Activated CD4-positive, alpha-beta T cell treated with anti-CD3 and anti-CD28 coated beads, Interleukin-2, amount 10 ng/mL, durations not matched to agents 7 days and 5 days (primary cell): Measurements from ENCODE around the gene KRTAP10-7. TPM values are rescaled to one million over a fixed set of nuclear protein-coding genes. Genes with fewer than 3 reads are reported as not detected.
"Not testable (repeated sequence)": the region's sequence is repeated elsewhere in the genome, so short reads cannot be mapped to it uniquely, and the experiment has no call there.

Experiments used
- CTCF ChIA-PET: fragments of 350-600 bp; sonication (Branson Sonifier 250); formaldehyde crosslinking; loops from one replicate; lab custom pipeline; 2021; ENCODE audit warnings: antibody characterized with exemption; lab: Charles Lee
- POLR2A ChIA-PET: fragments of 350-600 bp; sonication (Branson Sonifier 250); formaldehyde crosslinking; loops from one replicate; lab custom pipeline; 2021; ENCODE audit warnings: antibody characterized with exemption; lab: Charles Lee
- DNase-seq: peaks from one replicate; pipeline ENCODE4 v3.0.0-alpha.2; 2020
- H3K27ac Mint-ChIP-seq: one replicate; pipeline ENCODE4 v1.8.0; 2021; ENCODE audit warnings: mild to moderate bottlenecking, moderate library complexity, mixed read lengths
- H3K27me3 Mint-ChIP-seq: one replicate; pipeline ENCODE4 v1.8.0; 2021; ENCODE audit warnings: mixed read lengths
- H3K36me3 Mint-ChIP-seq: one replicate; pipeline ENCODE4 v1.8.0; 2021; ENCODE audit warnings: low read depth, mixed read lengths
- H3K4me1 Mint-ChIP-seq: one replicate; pipeline ENCODE4 v1.8.0; 2021; ENCODE audit warnings: mixed read lengths
- H3K4me3 Mint-ChIP-seq: one replicate; pipeline ENCODE4 v1.8.0; 2021; ENCODE audit warnings: mild to moderate bottlenecking, moderate library complexity, mixed read lengths
- H3K9me3 Mint-ChIP-seq: one replicate; pipeline ENCODE4 v1.8.0; 2021; ENCODE audit warnings: mixed read lengths
- total RNA-seq, 2 experiments: library from RNA; stranded (reverse); gene quantifications; one replicate each; pipeline ENCODE4 v1.2.3, GENCODE V29; 2021

Gene KRTAP10-7
- total RNA-seq, 2 experiments from 2014 or later: not detected

DNA sequence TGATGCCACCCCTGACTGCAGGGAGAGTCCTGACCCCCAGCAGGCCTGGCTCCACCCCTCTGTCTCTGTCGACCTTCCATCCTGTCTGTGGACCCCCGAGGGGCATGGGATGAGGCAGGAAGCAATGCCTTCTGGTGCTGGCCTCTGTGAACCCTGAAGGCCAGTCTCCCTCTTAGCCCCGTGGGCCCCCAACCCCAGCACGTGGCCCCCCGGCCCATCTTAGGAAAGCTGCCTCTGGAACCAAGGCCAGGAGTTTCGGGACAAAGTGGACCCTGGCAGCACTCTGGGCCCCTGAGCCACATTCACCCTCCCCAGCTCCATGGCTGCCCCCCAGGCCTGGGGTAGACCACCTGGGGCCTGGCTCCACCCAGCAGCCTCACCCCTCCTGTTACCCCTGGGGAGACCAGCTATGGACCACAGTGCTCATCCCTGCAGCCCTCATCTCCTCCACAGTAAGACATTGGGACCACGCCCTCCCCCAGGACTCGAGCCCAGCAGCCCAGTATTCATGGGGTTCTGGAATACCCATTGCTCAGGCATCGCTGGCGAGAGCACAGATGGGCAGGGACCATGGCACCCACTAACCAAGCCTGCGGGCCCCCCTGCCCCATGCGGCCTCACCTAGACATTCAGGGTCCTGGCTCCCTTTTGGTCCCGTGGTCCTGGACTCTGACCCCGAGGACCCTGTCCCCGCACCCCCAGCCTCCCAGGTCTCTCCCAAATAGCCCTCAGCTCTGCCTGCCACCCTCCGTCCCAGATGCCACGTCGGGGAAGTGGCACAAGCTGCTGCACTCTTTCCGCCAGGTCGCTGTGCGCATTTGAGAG is 38.3 kb downstream of the KRTAP10-7 start:
- H3K36me3 Mint-ChIP-seq, CTCF ChIA-PET, DNase-seq, H3K27ac Mint-ChIP-seq, POLR2A ChIA-PET, H3K4me1 Mint-ChIP-seq, H3K4me3 Mint-ChIP-seq: not testable (repeated sequence)
- Mint-ChIP-seq H3K9me3 (peaks cover 22% of the 10 kb centered on the region), H3K27me3 (peaks cover 10% of the 10 kb centered on the region)

DNA sequence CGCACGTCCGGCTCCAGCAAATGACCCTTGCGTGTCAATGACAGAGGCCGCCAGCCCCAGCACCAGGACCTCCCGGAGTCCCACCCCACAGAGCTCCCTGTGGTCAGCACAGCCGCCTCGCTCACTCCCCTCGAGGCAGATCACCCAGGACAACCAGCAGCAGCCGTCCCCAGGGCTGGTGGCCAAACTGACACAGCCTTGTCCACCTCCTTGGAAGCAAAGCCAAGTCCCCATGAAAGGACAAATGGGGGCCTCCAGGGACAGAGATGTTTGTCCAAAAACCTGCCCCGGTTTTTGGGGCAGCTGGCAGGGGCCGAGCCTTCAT is 38.9 kb downstream of the KRTAP10-7 start:
- Mint-ChIP-seq H3K27me3 (peaks cover 7% of the 10 kb centered on the region), H3K27ac (no peak overlapping the region), H3K4me1 (no peaks in the 10 kb centered on the region), H3K4me3 (no peak overlapping the region), H3K36me3 (peaks cover 4% of the 10 kb centered on the region), H3K9me3 (peaks cover 28% of the 10 kb centered on the region)
- ChIA-PET POLR2A (no interaction called here), CTCF (no interaction called here)
- DNase-seq: no peak

DNA sequence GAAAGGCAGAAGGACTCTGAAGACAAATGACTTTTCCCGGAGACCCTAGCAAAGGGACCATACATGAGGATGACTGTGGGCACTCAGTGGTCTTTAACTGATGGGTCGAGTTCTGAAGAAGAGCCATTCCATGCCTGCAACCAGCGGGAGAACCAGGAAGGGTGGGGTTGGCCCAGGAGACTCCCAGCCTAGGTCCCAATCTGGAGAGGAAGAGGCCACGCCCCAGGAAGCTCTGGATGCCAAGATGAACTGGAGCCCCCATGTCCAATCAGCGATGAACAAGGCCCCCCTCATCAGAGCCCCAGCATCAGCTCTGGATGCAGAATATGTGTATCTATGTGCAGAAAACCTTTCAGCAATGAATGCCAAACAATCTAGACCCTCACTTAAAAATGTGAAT is 40.4 kb downstream of the KRTAP10-7 start:
- H3K27ac Mint-ChIP-seq: no peak overlapping the region
- POLR2A ChIA-PET: no interaction called here
- H3K9me3 Mint-ChIP-seq: peaks cover 33% of the 10 kb centered on the region
- no peak overlapping the region for H3K4me3 Mint-ChIP-seq
- DNase-seq: no peak
- no peaks in the 10 kb centered on the region for H3K4me1 Mint-ChIP-seq
- CTCF ChIA-PET: no interaction called here
- H3K27me3 Mint-ChIP-seq: peaks cover 2% of the 10 kb centered on the region
- H3K36me3 Mint-ChIP-seq: peaks cover 8% of the 10 kb centered on the region

DNA sequence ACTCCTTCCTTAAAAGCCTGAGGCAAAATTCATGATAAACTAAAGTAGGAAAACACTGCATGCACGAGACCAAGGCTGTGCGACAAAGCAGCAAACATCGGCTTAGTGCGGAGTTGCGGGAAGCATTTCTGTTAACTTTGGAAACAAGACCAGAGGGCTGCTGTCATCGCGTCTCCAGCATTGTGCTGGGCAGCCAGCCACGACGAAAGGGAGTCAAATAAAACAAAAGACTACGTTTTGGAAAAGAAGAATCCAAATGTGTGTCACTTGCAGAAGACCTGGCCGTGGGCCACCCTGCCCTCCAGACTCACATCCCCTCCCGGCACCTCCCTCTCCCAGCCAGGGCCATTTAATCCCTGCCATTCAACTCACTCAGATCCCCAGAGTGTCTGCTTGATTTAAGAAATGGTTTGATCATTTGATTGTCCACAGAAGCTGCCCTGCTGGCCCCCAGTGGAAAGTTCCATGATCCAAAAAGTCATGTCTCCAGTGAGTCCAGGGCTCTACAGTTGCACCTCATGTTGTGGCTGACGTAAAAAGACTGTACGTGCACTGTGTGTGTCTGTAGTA is 43.4 kb downstream of the KRTAP10-7 start:
- Mint-ChIP-seq H3K27ac (no peak overlapping the region), H3K4me3 (no peak overlapping the region), H3K4me1 (no peaks in the 10 kb centered on the region), H3K36me3 (peaks cover 8% of the 10 kb centered on the region), H3K9me3 (peaks cover 33% of the 10 kb centered on the region), H3K27me3 (peaks cover 2% of the 10 kb centered on the region)
- CTCF ChIA-PET: no interaction called here
- no peak for DNase-seq
- POLR2A ChIA-PET: no interaction called here

DNA sequence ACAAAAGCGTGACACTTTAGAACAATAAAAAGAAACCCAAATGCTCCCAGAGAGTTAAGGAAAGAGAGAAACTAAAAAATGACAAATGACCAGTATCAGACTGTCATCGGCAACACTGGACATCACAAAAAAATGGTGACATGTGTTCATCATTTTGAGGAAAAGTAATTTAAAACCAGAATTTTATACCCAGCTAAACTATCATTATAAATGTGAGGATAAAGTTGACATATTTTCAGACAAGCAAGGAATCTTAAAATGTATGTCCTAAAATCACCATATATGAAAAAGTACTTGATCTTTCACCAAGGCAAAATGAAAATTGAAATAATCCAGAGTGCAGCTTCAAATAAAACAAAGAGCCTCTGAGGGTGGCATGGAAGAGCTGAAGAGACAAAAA is 44.5 kb downstream of the KRTAP10-7 start:
- peaks cover 8% of the 10 kb centered on the region for H3K36me3 Mint-ChIP-seq
- no peak for DNase-seq
- ChIA-PET CTCF (interaction anchor here (0.7 kb wide), 1 partner anchor 40 kb away, joined by 3 read pairs; no protein-coding TSS in a partner anchor), POLR2A (no interaction called here)
- peaks cover 33% of the 10 kb centered on the region for H3K9me3 Mint-ChIP-seq
- H3K4me1 Mint-ChIP-seq: no peaks in the 10 kb centered on the region
- H3K27me3 Mint-ChIP-seq: peaks cover 2% of the 10 kb centered on the region
- no peak overlapping the region for H3K27ac Mint-ChIP-seq
- no peak overlapping the region for H3K4me3 Mint-ChIP-seq

DNA sequence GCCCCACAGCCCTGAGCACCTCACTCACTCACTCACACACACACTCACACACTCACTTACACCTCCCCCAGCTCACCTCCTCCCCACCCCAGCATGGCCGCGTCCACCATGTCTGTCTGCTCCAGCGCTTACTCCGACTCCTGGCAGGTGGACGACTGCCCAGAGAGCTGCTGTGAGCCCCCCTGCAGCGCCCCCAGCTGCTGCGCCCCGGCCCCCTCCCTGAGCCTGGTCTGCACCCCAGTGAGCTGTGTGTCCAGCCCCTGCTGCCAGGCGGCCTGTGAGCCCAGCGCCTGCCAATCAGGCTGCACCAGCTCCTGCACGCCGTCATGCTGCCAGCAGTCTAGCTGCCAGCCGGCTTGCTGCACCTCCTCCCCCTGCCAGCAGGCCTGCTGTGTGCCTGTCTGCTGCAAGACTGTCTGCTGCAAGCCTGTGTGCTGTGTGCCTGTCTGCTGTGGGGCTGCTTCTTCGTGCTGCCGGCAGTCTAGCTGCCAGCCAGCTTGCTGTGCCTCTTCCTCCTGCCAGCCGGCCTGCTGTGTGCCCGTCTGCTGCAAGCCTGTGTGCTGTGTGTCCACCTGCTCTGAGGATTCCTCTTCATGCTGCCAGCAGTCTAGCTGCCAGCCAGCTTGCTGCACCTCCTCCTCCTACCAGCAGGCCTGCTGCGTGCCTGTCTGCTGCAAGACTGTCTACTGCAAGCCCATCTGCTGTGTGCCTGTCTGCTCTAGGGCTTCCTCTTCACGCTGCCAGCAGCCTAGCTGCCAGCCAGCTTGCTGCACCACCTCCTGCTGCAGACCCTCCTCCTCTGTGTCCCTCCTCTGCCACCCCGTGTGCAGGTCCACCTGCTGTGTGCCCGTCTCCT is 46.2 kb downstream of the KRTAP10-7 start, which contains the start of gene KRTAP10-11:
Gene KRTAP10-11, plus strand, starts transcription at position 49 of the 856 bp plus-strand sequence. Its CDS starts 45 bp downstream, at position 94.
- H3K36me3 Mint-ChIP-seq, H3K27me3 Mint-ChIP-seq, POLR2A ChIA-PET, DNase-seq, H3K27ac Mint-ChIP-seq, H3K4me3 Mint-ChIP-seq, H3K4me1 Mint-ChIP-seq: not testable (repeated sequence)
- peaks cover 26% of the 10 kb centered on the region for H3K9me3 Mint-ChIP-seq
- CTCF ChIA-PET: interaction anchor here (1.8 kb wide), 1 partner anchor 9 kb away, joined by 5 read pairs; the partner anchor contains the start of gene KRTAP12-4

DNA sequence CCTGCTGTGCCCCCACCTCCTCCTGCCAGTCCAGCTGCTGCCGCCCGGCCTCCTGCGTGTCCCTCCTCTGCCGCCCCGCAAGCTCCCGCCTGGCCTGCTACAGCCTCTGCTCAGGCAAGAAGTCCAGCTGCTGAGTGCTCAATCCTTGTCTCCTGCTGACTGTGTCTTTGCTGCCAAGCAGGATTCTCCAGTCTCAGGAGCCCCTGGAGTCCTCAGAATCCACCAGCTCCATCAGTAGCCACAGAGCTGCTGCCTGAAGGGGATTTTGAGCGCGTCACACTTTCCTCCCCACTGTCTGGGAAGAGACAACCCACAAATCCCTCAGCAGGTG is 46.8 kb downstream of the KRTAP10-7 start:
- CTCF ChIA-PET: interaction anchor here (1.4 to 1.8 kb wide), 2 partner anchors 8 to 10 kb away, joined by 3 to 5 read pairs; partner anchors contain the start of genes KRTAP12-3 and KRTAP12-4
- H3K27ac Mint-ChIP-seq: no peak overlapping the region

DNA sequence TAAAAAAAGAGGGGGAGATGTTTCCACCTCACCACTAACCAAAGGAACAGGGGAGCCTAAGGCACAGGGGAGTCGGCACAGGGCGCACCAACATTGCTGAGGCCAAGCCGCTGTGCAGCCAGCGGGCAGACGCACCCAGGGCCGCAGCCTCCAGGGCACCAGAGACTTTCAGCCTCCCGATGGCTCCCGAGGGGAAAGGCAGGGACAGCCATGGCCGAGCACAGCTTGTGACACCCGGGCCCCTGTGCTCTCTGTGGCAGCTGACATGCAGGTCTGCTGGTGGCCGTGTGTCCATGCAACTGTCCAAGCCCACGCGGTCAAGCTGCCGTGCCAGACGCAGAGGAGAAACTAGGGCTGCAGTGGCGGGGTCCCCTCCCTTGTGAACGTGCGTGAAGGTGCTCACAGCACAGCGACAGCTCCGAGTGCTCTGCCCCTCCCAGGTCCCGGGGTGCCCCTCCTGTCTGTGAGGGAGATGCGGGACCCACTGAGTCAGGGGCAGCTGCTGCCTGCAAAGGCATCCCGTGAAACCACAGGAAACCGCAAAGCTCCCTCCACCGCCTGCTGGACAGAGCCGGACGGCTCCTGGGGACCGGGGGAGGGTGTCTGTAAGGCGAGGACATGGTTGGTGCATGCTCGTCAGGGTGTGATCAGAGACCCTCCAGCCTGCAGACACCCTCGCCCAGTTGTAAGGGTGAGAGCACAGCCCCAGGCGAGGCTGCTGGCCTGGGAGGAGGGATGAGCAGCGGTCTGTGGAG is 48.3 kb downstream of the KRTAP10-7 start:
- CTCF ChIA-PET: interaction anchor here (1.4 kb wide), 1 partner anchor 9 kb away, joined by 3 read pairs; the partner anchor contains the start of gene KRTAP12-3
- DNase-seq: no peak
- Mint-ChIP-seq H3K4me3 (no peak overlapping the region), H3K4me1 (peaks cover 4% of the 10 kb centered on the region), H3K36me3 (peaks cover 12% of the 10 kb centered on the region), H3K9me3 (peaks cover 23% of the 10 kb centered on the region), H3K27ac (no peak overlapping the region), H3K27me3 (no peaks in the 10 kb centered on the region)
- POLR2A ChIA-PET: no interaction called here

More for the DNA sequence above, 46.8 kb downstream of the KRTAP10-7 start:
- POLR2A ChIA-PET: no interaction called here
- Mint-ChIP-seq H3K4me1 (no peaks in the 10 kb centered on the region), H3K9me3 (peaks cover 23% of the 10 kb centered on the region), H3K36me3 (peaks cover 8% of the 10 kb centered on the region), H3K4me3 (no peak overlapping the region), H3K27me3 (peaks cover 2% of the 10 kb centered on the region)
- DNase-seq: no peak

DNA sequence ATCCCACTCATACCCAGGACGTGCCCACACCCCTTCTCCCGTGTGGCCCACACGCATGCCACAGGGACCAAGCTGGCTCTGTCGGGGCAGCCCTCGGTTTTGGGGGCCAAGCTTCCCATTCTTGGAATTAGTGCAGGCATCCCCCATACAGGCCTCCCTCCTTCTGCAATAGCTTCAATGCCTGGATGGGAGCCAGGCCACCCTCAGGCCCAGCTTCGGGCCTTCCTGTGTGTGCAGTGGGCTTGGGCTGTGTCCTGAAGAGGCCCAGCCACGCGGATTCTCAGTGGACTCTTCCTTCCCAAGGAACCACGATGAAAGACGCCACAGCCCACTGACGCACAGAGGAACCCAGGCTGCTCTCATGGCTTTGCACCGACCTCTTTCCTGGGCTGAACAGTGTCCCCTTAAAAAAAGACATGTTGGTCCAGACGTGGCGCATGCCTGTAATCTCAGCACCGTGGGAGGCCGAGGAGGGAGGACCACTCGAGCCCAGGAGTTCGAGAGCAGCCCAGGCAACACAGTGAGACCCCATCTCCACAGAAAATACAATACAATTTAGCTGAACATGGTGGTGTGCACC is 49.2 kb downstream of the KRTAP10-7 start:
- CTCF ChIA-PET: no interaction called here
- POLR2A ChIA-PET: no interaction called here
- Mint-ChIP-seq H3K9me3 (peaks cover 19% of the 10 kb centered on the region), H3K4me3 (no peak overlapping the region), H3K36me3 (peaks cover 18% of the 10 kb centered on the region), H3K4me1 (peaks cover 12% of the 10 kb centered on the region), H3K27me3 (no peaks in the 10 kb centered on the region), H3K27ac (no peak overlapping the region)
- DNase-seq: no peak

DNA sequence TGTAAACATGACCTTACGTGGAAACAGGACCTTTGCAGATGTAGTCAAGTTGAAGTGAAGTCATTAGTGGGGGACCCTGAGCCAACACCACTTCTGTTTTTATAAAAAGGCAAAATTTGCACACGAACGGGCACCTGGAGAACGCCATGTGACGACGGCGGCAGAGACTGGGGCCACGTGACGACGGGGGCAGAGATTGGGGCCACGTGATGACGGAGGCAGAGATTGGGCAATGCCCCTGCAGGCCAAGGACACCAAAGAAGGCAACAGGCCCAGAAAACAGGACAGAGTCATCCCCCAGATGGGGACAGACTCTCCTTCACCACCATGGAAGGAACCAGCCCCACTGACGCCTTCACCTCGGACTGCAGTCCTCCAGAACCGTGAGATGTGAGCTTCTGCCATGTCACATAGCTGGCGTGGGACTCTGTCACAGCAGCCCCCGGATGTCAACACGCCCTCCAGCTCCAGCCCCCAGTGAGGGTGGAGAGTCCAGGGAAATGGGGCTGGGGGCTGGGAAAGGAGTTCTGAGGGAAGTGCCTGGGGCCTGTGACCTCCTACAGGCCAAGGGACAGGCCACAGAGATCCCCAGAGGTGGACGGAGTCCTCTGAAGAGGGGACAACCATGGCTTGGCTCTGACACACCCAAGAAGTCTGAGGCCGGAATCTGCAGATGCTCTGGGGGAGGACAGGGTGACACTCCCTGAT is 50.0 kb downstream of the KRTAP10-7 start:
- no peak for DNase-seq
- H3K27ac Mint-ChIP-seq: no peak overlapping the region
- POLR2A ChIA-PET: no interaction called here
- no peak overlapping the region for H3K4me3 Mint-ChIP-seq
- H3K36me3 Mint-ChIP-seq: peaks cover 19% of the 10 kb centered on the region
- H3K9me3 Mint-ChIP-seq: peaks cover 18% of the 10 kb centered on the region
- peaks cover 16% of the 10 kb centered on the region for H3K4me1 Mint-ChIP-seq
- H3K27me3 Mint-ChIP-seq: no peaks in the 10 kb centered on the region
- CTCF ChIA-PET: no interaction called here

DNA sequence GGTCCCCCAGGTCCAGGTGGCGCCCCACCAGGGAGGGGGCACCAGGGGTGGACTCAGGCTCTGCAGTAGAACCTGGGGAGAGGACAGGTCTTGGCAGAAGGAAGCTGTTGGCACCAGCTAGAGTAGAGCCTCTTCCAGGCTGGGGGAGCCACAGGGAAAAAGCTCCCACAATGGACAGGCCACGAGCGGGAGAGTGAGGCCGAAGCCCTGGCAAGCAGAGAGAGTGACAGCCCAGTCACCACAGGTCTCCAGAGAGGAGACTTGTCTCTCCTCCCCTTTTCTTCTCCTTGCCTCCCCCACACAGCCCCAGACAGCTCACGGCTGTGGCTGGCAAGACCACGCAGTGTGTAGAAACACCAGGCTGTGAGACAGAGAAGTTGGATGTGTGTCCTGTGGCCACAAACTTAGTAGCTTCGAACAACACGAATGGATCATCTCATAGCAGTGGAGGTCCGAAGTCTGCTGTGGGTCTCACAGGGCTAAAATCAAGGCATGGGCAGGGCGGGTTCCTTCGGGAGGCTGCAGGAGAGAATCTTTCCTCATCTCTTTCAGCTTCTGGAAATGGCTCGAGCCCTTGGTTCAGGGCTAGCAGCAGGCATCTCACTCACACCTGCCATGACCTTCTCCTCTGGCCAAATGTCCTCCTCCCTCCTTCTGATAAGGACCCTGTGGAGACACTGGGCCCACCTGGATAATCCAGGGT is 50.7 kb downstream of the KRTAP10-7 start:
- ChIA-PET POLR2A (no interaction called here), CTCF (no interaction called here)
- Mint-ChIP-seq H3K4me3 (no peak overlapping the region), H3K36me3 (peaks cover 22% of the 10 kb centered on the region), H3K27ac (no peak overlapping the region), H3K27me3 (no peaks in the 10 kb centered on the region), H3K4me1 (peaks cover 21% of the 10 kb centered on the region), H3K9me3 (peaks cover 22% of the 10 kb centered on the region)
- DNase-seq: no peak
